HG03571 (cell line): ENCODE measurements around the gene PEX11G.

Source experiments
- ATAC-seq: cut with Tn5 transposase; IDR thresholded peaks from one replicate; pipeline ENCODE4 v1.9.1; 2021; ENCODE audit not compliant: unreplicated experiment

Gene PEX11G

GRCh38 chr19:7488736-7489353, at the start of gene PEX11G:
TSS of gene PEX11G (minus strand) at chr19:7489035. CDS start at chr19:7489010, 25 bp downstream.
- ATAC-seq: no peak

- ATAC-seq: no peak
Measured at GRCh38 chr19:7535998-7536695, 47.3 kb upstream of the PEX11G start.

GRCh38 chr19:7535047-7535997, 46.5 kb upstream of the PEX11G start, which contains the start of gene PNPLA6:
TSS of gene PNPLA6 (plus strand) at chr19:7535717. CDS start at chr19:7535789, 72 bp downstream.
- peak; percentile 53 for ATAC-seq

- peak; percentile 11 for ATAC-seq
Measured at GRCh38 chr19:7534531-7535046, 45.8 kb upstream of the PEX11G start.

GRCh38 chr19:7533925-7534480, 45.2 kb upstream of the PEX11G start:
- no peak for ATAC-seq

- no peak for ATAC-seq
Measured at GRCh38 chr19:7533281-7533885, 44.5 kb upstream of the PEX11G start.

- no peak for ATAC-seq
Measured at GRCh38 chr19:7529610-7530490, 41.0 kb upstream of the PEX11G start.

GRCh38 chr19:7529246-7529600, 40.4 kb upstream of the PEX11G start:
- ATAC-seq: no peak

GRCh38 chr19:7528522-7529245, 39.8 kb upstream of the PEX11G start:
- ATAC-seq: no peak

GRCh38 chr19:7528192-7528519, 39.3 kb upstream of the PEX11G start:
- ATAC-seq: no peak

GRCh38 chr19:7527516-7528191, 38.8 kb upstream of the PEX11G start:
- no peak for ATAC-seq

GRCh38 chr19:7526059-7526929, 37.5 kb upstream of the PEX11G start:
- no peak for ATAC-seq

GRCh38 chr19:7524992-7525739, 36.3 kb upstream of the PEX11G start:
- ATAC-seq: no peak

GRCh38 chr19:7524523-7524922, 35.7 kb upstream of the PEX11G start:
- no peak for ATAC-seq

- ATAC-seq: no peak
Measured at GRCh38 chr19:7522923-7523667, 34.3 kb upstream of the PEX11G start.
